ENCODE results near the gene RBBP4. TPM values are rescaled to one million over a fixed set of nuclear protein-coding genes. Genes with fewer than 3 reads are reported as not detected.

Gene RBBP4
- total RNA-seq, 1 experiment from 2014 or later = 437 TPM

Other genes with a start within 250 kb of the RBBP4 start
- gene ZBTB8B, start 186.1 kb upstream of the RBBP4 start, total RNA-seq (2014; rRNA removed; shearing (Covaris generic)) = not detected in 2 replicates
- gene ZBTB8A, start 111.8 kb upstream of the RBBP4 start, total RNA-seq (2014; rRNA removed; shearing (Covaris generic)) = 8.9 and 9.2 TPM in 2 replicates
- gene ZBTB8OS, start 658 bp upstream of the RBBP4 start, total RNA-seq (2014; rRNA removed; shearing (Covaris generic)) = 55.7 and 73.9 TPM in 2 replicates
- 1.1 and 1.6 TPM in 2 replicates for gene SYNC, start 51.6 kb downstream of the RBBP4 start, total RNA-seq (2014; rRNA removed; shearing (Covaris generic))
- gene YARS1, start 166.2 kb downstream of the RBBP4 start, total RNA-seq (2014; rRNA removed; shearing (Covaris generic)) = 81.3 and 91.7 TPM in 2 replicates
- 37.1 and 42.6 TPM in 2 replicates for gene S100PBP, start 166.4 kb downstream of the RBBP4 start, total RNA-seq (2014; rRNA removed; shearing (Covaris generic))
- 66.2 and 72.2 TPM in 2 replicates for gene FNDC5, start 219.7 kb downstream of the RBBP4 start, total RNA-seq (2014; rRNA removed; shearing (Covaris generic))
- not detected in 2 replicates for gene HPCA, start 235.3 kb downstream of the RBBP4 start, total RNA-seq (2014; rRNA removed; shearing (Covaris generic))